ENCODE results near the gene MUC21.

The MUC21 gene

DNA sequence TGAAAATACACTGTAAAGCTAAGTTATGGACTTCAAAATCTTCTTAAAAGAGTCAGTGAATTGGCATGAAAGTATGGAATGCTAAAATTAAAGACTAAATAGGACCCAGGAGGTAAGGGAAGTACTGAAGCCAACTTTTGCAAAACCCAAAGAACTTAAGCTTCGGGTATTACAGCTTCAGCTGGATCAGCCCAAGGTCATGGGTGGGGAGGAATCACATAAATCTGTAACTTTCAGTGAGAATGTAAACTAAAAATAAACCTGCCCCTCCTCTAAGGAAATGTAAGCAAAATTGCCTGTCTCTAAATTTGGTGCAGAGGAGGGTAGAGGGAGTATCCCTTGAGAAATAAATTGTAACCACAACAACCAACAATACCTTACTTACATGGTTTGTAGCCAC, 4.4 kb upstream of the MUC21 start:
- H3K4me2 ChIP-seq (ENCODE audit: low read depth, low read length, poor library complexity, severe bottlenecking): no peak overlapping the region
- no peaks in the 10 kb centered on the region for H3K36me3 ChIP-seq (ENCODE audit: low read length)
- no peaks in the 10 kb centered on the region for H3K27me3 ChIP-seq (ENCODE audit: low read length)
- H4K20me1 ChIP-seq (ENCODE audit: low read depth, low read length): no peaks in the 10 kb centered on the region
- H3F3A ChIP-seq (ENCODE audit: insufficient read depth): no peaks in the 10 kb centered on the region
- no peak overlapping the region for H3K27ac ChIP-seq (ENCODE audit: low read depth, low read length)
- no peaks in the 10 kb centered on the region for H3K9me3 ChIP-seq (ENCODE audit: insufficient read depth, low read length)
- no peak overlapping the region for H3K9ac ChIP-seq (ENCODE audit: low read length)
- TF ChIP-seq, protein P1, sequence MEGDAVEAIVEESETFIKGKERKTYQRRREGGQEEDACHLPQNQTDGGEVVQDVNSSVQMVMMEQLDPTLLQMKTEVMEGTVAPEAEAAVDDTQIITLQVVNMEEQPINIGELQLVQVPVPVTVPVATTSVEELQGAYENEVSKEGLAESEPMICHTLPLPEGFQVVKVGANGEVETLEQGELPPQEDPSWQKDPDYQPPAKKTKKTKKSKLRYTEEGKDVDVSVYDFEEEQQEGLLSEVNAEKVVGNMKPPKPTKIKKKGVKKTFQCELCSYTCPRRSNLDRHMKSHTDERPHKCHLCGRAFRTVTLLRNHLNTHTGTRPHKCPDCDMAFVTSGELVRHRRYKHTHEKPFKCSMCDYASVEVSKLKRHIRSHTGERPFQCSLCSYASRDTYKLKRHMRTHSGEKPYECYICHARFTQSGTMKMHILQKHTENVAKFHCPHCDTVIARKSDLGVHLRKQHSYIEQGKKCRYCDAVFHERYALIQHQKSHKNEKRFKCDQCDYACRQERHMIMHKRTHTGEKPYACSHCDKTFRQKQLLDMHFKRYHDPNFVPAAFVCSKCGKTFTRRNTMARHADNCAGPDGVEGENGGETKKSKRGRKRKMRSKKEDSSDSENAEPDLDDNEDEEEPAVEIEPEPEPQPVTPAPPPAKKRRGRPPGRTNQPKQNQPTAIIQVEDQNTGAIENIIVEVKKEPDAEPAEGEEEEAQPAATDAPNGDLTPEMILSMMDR (IDR thresholded peaks at IDR 0.05; ENCODE audit: insufficient read depth, low read length, poor library complexity, severe bottlenecking): no peak
- no peak for TF ChIP-seq EZH2phosphoT487 (conservative IDR thresholded peaks at IDR 0.05; ENCODE audit: low read length)
- no peaks in the 10 kb centered on the region for H3K9me2 ChIP-seq (replicated peaks; ENCODE audit: insufficient read depth, low read length)
- H2AFZ ChIP-seq (ENCODE audit: low read depth, low read length, severe bottlenecking): no peak overlapping the region
- H3K79me2 ChIP-seq (ENCODE audit: insufficient read depth, low read length): no peaks in the 10 kb centered on the region
- no peak overlapping the region for H3K4me3 ChIP-seq (ENCODE audit: insufficient read depth, low read length, poor library complexity, severe bottlenecking)

DNA sequence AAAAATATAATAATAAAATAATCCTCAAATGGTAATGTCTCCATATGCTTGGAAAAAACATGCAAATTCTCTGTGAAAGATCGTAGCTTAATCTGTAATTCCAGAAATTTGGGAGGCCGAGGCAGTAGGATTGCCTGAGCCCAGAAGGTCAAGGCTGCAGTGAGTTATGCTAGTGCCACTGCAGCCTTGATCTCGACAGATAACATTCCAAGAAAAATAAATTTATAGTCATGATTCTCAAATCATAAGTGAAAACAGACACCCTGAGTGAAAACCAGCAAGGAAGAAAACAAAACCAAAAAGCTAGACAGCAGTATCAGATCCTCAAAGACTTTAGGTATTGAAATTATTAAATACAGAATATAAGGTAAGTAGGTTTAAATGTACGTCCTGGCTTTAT, 3.8 kb upstream of the MUC21 start:
- Histone ChIP-seq H3K4me3 (ENCODE audit: insufficient read depth, low read length, poor library complexity, severe bottlenecking) (no peak overlapping the region), H3F3A (ENCODE audit: insufficient read depth) (no peaks in the 10 kb centered on the region), H3K27me3 (ENCODE audit: low read length) (no peaks in the 10 kb centered on the region), H3K79me2 (ENCODE audit: insufficient read depth, low read length) (no peaks in the 10 kb centered on the region), H4K20me1 (ENCODE audit: low read depth, low read length) (no peaks in the 10 kb centered on the region), H3K4me2 (ENCODE audit: low read depth, low read length, poor library complexity, severe bottlenecking) (no peak overlapping the region), H3K9me2 (replicated peaks; ENCODE audit: insufficient read depth, low read length) (no peaks in the 10 kb centered on the region), H2AFZ (ENCODE audit: low read depth, low read length, severe bottlenecking) (no peak overlapping the region), H3K9me3 (ENCODE audit: insufficient read depth, low read length) (no peaks in the 10 kb centered on the region), H3K27ac (ENCODE audit: low read depth, low read length) (no peak overlapping the region), H3K36me3 (ENCODE audit: low read length) (no peaks in the 10 kb centered on the region), H3K9ac (ENCODE audit: low read length) (no peak overlapping the region)
- no peak for TF ChIP-seq EZH2phosphoT487 (conservative IDR thresholded peaks at IDR 0.05; ENCODE audit: low read length)
- TF ChIP-seq, protein P1 (IDR thresholded peaks at IDR 0.05; ENCODE audit: insufficient read depth, low read length, poor library complexity, severe bottlenecking): no peak

DNA sequence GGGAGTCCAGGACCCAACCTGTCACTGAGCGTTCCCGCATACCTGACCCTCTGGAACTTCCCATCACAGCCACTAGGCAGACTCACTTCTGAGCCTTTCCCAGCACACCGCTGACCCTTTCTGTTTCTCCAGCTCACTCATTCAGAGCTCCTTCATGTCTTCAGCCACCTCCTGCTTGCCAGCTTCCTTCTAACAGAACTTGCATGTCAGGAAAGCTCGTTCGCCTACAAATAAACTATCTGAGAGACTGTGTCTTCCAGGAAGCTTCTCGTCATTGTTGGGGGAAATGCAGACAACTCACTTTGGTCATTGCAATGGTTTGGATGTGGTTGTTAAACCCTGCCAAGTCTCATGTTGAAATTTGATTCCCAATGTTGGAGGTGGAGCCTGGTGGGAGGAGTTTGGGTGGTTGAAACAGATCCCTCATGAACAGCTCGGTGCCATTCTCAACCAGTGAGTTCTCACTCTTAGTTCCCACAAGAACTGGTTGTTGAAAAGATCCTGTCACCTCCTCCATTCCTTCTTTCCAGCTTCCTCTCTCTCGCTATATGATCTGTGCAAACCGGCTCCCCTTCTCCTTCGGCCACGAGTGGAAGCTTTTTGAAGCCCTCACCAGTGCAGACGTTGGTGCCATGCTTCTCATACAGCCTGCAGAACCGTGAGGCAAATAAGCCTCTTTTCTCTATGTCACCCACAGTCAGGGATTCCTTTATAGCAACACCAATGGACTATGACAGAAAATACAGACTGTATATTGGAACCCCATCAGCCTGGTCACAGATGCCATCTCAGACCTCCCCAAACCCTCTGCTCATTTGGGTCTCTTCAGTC, 1.4 kb upstream of the MUC21 start:
- Histone ChIP-seq H2AFZ (ENCODE audit: low read depth, low read length, severe bottlenecking) (no peak overlapping the region), H3K4me2 (ENCODE audit: low read depth, low read length, poor library complexity, severe bottlenecking) (no peak overlapping the region), H3K4me3 (ENCODE audit: insufficient read depth, low read length, poor library complexity, severe bottlenecking) (no peak overlapping the region), H3K79me2 (ENCODE audit: insufficient read depth, low read length) (no peaks in the 10 kb centered on the region), H3K27me3 (ENCODE audit: low read length) (no peaks in the 10 kb centered on the region), H3K27ac (ENCODE audit: low read depth, low read length) (no peak overlapping the region), H4K20me1 (ENCODE audit: low read depth, low read length) (no peaks in the 10 kb centered on the region), H3K9me2 (replicated peaks; ENCODE audit: insufficient read depth, low read length) (no peaks in the 10 kb centered on the region), H3F3A (ENCODE audit: insufficient read depth) (no peaks in the 10 kb centered on the region), H3K9ac (ENCODE audit: low read length) (no peak overlapping the region), H3K9me3 (ENCODE audit: insufficient read depth, low read length) (no peaks in the 10 kb centered on the region), H3K36me3 (ENCODE audit: low read length) (no peaks in the 10 kb centered on the region)
- TF ChIP-seq, protein P1 (IDR thresholded peaks at IDR 0.05; ENCODE audit: insufficient read depth, low read length, poor library complexity, severe bottlenecking): no peak
- TF ChIP-seq EZH2phosphoT487 (conservative IDR thresholded peaks at IDR 0.05; ENCODE audit: low read length): no peak
